ENCODE results near the gene SULT1B1.
"Not testable (repeated sequence)": the region's sequence is repeated elsewhere in the genome, so short reads cannot be mapped to it uniquely, and the experiment has no call there.

The SULT1B1 gene

DNA sequence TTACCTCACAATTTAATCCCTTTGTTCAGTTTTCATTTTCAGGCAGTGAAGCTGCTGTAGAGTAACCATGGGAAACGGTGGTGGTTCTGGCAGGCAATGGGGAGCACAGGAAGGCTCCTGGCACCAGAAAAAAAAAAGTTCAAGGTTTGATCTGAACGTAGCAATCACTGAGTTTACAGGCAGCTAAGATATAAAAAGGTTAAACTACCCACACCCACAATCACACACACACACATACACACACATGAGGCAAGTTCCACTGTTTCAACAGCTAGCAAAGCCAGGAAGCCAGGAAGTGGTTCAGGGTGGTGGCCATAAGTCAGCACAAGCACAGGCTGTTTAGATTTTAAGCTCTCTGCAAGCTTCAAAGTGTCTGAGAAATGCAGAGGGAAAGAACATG is at the start of gene SULT1B1:
SULT1B1 (minus strand) TSS at position 166 of the 400 bp plus-strand sequence. CDS start 5,403 bp downstream, outside the sequence.
- no peak for DNase-seq (ENCODE audit: low read depth, low spot score)

DNA sequence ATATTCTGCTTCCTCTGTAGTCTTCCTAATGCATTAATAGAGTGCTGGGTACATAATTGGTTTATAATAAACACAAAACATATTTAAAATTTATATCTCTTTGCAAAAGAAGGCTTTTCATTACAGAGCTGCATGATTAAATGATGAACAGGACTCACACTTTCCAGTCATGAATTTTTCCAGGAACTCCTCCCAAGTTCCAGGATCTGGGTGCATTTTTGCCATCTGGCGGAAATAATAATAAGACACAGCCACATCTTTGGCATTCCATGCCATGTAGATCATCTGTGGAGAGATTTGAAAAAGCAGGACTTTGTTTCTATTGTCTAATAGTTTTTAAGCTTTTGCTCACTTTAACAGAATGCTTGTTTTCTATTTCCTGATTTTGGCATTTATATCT is 40.2 kb upstream of the SULT1B1 start:
- no peak for DNase-seq (ENCODE audit: low read depth, low spot score)

DNA sequence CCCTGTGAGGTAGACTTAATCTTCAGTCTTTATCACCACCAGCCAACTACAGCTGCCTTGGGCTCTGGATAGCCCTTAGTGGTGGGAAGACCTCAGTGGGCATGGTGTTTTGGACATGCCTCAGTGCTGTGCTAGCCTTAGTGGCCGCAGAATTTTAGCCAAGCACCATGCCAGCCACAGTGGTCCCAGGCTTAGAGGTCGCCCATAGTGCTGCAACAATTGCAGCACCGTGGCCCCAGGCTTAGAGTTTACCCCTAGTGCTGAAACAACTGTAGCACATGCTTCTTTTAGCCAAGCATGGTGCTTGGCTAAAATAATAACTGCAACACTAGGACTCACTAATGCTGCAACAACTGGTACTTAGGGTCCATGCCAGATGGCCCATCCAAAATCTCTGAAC is 38.9 kb upstream of the SULT1B1 start:
- no peak for DNase-seq (ENCODE audit: low read depth, low spot score)

DNA sequence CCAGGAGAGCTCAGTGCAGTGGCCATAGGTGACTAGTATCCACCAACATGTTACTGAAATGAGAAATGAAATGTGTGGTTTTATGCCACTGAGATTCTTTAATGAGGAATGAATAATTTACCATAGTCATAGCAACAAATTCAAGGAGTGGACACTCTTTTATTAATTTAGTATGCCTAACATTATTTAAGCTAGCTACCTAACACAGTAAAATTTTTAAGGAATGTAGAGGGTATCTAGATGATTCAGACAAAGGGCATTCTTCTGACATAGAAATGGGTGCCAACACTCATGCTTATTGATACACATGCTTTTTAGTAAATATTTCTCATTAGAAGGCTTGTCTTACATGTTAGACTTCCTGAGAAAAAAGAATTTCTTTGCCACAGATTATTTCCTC is 33.3 kb upstream of the SULT1B1 start:
- no peak for DNase-seq (ENCODE audit: low read depth, low spot score)

DNA sequence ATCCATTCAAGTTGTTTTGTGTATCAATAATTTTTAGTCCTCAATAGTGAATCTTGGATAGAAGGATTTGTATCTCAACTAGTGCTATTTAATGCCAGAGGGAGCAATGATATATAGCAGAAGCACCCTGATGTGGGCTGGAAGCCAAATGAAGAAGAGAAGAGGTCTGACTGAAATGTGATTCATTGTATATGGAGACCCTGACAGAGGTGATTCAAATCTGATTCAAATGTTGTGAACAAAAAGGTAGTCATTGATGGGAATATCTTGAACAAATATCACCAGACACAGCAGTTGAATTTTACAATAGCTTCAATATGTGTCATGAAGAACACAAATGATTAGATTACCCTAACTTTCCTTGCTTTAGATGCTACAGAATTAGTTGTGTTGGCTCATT is 27.5 kb upstream of the SULT1B1 start:
- no peak for DNase-seq (ENCODE audit: low read depth, low spot score)

DNA sequence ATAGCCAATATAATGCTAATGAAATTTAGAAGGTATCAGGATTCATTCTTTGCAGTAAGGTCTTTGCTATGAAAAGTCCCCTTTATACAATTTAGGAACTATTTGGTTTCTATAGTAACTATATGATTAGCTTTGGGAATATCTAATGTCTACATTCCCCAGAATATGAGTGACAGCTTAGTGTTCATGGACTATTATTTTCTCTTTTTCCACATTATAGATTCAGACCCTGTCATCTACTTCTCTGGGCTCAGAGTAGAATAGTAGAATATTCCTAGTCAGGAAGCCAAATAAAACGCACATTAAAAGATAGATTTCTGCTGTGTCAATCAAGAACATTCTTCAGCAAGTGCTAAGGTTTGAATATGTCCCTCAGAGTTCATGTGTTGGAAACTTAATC is 26.1 kb upstream of the SULT1B1 start:
- no peak for DNase-seq (ENCODE audit: low read depth, low spot score)

DNA sequence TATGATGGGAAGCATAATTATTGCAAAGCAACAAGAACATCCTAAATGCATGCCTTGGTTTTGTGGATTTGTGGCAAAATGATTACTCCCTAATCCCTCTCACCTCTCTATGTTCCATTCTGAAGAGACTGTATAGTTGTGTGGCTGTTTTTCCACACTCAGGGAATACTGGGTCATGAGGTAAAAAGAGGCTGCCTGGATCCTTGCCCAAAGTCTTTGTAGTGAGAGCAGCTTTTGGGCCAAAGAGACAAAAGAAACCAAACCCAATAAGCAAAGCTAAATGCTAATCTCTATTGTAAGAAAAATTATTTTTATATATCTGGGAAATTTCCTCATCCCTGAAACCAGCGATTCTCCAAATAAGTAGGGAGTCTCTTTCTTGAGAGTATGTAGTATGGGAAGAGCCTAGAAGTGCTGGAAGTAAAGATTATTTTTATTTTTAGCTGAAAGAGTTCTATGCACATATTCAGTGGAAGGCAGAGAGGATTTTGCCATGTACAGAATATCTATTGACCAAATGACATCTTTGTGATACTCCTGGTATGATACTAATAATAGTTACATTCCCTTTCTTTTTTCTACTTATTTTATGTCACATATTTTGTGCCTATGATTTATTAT is 24.9 kb upstream of the SULT1B1 start:
- DNase-seq (ENCODE audit: low read depth, low spot score) = no peak

DNA sequence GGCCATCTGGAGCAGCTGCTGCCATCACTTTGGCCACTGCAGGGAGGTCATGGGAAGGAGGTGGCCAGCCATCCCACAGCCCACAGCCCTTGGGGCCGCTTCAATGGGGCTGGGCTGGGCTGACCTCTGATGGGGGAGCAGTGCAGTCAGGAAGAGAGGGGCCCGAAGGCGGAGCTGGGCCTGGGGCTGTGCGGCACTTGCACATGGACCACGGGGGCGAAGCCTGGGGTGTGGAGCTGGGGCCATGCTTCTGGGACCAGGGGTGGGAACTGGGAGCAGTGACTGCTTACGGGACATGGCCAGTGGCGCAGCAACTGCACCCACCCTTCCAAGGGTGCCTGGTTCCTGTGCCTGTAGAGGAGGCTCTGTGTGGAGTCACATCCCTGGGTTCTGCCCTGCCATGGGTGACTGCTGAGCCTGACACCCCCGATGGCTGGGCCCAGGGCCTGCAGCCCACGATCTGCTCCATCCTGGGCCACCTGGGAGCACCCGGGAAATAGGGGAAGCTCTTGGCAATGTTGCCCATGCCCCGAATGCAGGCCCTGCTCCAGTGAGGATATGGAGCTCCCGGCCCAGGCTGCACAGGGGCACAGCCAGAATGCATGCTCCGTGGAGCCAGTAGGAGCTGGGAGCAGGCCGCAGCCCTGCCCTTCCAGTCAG is 22.4 kb upstream of the SULT1B1 start:
- no peak for DNase-seq (ENCODE audit: low read depth, low spot score)

DNA sequence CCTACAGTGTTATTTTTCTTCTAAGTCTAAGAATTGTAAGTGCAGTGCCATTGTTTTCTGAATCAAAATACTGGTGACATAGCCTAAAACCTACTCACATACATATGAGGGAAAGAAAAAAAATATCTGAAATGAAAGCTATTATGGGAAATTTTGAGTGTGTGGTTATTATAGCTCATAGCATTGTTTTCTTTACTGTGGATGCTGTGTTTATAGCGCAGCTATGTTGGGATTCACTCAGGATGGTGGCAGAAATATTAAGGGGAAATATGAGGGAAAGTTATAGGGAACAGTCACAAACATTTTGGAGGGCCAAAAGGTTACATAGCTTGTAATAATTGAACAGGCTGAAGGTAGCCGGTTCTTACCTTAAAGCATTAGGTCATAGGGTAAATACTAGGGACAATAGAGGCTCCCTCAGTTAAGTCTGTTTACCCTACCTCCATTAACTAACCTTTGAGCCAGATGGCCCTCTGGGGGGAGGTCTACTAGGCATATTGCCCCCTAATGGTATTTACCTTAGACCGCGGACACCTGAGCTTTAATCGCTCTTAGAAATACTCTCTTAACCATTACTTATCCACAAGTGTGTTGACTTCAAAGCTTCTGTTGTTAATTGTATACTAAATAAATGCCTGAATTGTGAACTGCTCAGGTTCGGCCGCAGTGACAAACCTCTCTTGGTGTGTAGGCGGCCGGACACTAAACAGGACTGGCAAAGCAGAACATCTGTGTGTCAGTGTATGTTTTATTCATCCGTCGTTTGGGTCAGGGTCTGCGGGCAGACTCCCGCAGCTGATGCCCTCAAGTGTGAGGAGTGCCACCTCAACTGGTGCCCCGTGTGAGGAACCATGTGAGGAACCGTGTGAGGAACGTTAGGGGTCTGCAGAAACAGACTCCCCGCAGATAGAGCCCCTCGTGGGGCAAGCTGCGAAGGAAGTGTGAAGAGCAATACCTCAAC is 21.3 kb upstream of the SULT1B1 start:
- no peak for DNase-seq (ENCODE audit: low read depth, low spot score)

DNA sequence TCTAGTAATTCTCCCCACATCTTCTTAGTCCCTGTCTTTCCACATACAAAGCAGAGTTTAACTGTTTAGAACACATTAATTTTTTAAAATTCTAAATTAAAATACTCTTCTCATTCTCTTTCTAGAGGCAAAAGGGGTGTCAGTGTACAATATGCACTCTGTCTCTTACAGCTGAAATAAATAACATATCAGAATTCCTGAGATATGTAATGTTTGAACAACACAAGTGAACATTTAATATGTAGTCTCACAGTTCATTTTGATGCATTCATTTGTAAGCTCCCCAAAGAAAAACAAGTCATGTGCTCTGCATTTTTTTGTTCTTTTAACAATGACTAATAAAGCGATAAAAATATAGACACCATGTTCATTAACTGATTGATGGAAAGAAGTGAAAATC is 19.7 kb upstream of the SULT1B1 start:
- no peak for DNase-seq (ENCODE audit: low read depth, low spot score)

DNA sequence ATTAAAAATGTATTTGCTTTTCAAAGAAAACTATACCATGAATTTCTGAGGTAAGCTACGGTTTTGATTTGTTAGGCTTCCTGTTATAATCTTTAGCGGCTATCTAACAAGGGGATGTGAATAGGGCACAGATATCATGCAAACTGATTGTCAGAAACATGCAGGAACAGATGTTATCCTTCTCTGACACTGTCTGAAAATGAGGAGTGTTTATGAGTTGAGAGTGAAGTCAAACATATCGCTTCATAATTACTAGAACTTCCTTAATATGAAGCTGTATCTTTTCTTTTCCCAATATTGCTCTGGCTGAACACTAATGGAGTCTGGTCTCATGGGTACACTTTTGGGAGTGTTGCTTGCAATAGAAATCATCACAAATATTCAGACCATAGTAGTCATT is 16.3 kb upstream of the SULT1B1 start:
- DNase-seq (ENCODE audit: low read depth, low spot score) = no peak

DNA sequence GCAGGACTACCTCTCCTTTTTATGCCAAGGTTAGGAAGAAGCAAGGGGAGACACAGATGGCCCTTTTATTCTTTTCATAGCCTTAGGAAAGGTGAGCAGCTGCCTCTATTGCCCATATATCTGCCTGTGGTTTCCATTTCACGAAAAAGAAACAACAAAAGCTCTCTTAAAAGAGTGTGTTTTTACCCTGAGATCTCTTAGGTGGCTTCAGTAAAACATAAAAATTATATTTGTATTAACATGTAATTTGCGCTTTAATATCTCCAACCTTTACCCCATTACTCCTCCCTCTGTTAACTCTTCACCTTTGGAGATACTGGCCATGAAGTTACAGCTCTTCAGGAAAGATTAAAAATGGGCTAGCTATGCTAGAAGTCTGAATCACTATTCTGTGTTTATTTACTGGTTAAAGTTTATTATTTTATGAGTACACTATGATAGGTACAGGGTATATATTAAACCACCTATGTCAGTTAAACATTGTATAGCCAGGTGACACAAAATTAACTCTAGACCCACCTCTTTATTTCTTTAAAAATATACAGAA is 15.0 kb upstream of the SULT1B1 start:
- no peak for DNase-seq (ENCODE audit: low read depth, low spot score)

DNA sequence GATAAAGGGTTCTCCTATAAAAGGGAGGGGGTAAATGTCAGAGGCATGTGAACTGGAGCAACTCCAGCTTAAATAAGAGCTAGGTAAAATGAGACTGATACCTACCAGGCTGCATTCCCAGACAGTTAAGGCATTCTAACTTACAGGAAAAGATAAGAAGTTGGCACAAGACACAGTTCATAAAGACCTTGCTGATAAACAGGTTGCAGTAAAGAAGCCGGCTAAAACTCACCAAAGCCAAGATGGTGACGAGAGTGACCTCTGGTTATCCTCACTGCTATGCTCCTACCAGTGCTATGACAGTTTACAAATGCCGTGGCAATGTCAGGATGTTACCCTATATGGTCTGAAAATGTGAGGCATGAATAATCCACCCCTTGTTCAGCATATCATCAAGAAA is 13.1 kb upstream of the SULT1B1 start:
- no peak for DNase-seq (ENCODE audit: low read depth, low spot score)

DNA sequence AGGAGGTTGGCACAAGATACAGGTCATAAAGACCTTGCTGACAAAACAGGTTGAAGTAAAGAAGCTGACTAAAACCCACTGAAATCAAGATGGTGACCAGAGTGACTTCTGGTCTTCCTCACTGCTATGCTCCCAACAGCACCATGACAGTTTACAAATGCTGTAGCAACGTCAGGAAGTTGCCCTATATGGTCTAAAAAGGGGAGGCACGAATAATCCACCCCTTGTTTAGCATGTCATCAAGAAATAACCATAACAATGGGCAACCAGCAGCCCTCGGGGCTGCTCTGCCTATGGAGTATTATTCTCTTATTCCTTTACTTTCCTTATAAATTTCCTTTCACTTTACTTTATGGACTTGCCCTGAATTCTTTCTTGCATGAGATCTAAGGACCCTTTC is 8.1 kb upstream of the SULT1B1 start:
- not testable (repeated sequence) for DNase-seq (ENCODE audit: low read depth, low spot score)

DNA sequence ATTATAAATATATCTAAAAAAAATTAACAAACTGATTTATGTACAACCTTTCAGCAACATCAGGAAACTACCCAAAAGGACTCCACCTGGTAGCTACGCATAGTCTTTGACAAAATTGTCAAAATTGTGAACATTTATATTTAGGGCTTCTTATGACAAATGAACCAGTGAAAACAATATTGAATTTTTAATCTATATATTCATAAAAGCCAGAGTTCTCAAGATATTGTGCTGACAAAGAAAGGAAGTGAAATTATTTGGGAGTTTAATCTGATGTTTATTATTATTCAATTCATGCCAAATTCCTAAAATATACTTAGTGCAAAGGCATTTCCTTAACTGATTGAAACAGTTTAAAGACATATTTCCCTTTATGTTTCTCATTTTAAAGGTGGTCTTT is 5.3 kb upstream of the SULT1B1 start:
- DNase-seq (ENCODE audit: low read depth, low spot score) = no peak

DNA sequence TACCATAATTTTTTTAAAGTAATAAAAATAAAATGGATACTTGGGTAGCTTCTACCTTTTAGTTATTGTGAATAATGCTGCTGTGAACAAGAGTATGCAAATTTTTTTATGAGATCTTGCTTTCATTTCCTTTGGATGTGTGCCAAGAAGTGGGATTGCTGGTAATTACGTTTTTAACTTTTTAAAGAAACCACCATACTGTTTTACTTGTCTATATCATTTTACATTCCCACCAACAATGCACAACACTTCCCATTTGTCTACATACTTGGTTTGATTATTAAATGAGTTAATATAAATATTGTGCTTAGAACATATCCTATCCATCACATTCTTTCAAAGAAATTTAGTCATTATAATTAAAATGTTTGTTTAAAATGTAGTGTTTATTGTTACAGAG is 3.9 kb upstream of the SULT1B1 start:
- DNase-seq (ENCODE audit: low read depth, low spot score) = no peak

DNA sequence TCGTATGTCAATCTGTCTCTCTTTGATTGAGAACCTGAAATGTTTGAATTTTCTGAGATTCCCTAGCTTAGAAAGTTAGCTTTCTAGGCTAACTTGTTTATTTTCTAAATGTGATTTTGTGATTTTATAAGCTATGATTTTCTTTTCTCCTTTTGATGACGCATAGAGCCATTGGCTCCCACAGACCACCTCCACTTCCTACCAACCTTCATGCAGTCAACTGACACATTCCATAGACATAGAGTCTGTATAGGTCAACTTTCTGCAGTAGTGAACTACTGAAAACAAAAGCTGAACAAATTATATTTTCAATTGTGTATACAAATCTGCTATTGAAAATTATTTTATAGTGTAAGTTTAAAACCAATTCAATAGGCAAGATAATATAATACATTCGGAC is 2.8 kb upstream of the SULT1B1 start:
- no peak for DNase-seq (ENCODE audit: low read depth, low spot score)

DNA sequence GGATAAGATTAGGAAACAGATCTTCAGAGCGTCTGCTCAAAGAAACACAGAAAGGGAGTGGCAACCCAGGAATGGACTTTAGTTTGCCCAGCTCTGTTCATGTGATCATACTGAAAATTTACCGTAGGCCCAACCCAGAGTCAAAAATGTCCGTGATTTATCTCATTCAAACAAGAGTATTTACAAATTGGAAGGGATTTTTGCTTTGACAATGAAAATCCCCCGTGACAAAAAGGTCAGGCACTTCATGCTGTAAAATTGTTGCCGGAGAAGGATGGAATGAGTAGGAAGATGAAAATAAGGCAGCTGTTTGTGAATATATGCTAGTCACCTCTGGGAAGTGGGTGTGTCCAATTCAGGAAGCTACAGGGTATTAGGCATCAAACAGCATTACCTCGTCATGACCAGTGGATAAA is 1.2 kb downstream of the SULT1B1 start:
- DNase-seq (ENCODE audit: low read depth, low spot score) = no peak

DNA sequence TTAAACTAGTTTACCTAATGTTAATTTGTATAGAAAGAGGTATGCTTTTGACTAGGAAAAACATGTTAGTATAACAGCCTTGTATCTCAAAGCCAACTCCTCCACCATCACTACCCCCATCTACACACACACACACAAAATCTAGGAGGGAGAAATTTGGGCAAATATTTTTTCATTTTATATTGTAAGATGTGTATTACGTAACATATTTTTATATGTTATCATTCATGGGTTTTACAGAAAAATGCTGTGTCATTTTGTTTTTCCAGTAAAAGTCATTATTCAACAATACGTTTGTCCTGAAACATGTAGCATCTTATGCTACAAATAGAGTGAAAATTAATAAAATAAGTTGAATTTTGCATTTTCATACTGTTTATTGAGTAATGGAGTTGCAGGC is 3.0 kb downstream of the SULT1B1 start:
- DNase-seq (ENCODE audit: low read depth, low spot score) = no peak

DNA sequence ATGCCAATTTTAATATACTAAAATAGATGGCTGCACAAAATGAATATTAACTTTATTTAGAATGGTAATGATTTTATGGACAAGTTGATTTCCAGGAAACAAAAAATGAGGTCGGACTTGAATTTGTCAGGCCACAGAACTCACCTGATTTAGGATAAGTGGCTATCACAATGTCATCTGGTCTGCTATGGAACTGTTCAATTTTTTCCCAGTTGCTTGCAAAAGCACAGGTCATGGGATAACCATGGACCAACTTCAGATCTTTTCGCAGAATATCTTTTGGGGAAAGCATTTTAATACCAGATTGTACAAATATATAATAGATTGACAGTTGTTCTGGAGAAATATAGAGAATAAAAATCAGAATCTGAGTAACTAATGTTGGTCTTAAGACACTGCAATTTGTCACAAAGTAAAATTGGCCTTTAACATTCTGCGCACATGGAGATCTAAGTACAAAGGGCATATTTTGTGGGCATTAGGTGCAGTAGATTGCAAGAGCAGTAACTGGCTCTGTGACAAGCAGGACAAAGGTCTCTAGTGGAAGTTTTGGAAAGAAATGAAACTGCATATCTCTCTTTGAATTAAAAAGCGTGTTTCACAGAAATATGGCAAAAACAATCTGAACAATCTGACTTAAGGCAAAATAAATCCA is 5.4 kb downstream of the SULT1B1 start:
- DNase-seq (ENCODE audit: low read depth, low spot score) = no peak

DNA sequence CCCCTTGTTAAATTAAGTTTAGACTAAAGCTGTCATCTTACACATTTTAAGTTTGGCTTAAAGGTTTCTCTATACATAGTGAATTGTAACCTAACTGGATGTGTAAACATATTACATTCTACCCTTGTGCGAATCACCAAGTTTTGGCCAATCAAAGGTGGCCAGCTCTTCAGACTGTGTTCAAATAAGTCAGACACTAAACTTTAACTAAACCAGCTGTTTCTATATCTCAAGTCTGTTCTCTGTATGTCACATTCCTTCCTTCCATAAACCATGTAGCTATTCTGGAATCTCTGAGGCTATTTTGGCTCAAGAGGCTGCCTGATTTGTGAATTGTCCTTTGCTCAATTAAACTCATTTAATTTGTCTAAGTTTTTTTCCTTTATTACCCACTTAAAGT is 6.7 kb downstream of the SULT1B1 start:
- DNase-seq (ENCODE audit: low read depth, low spot score) = no peak

DNA sequence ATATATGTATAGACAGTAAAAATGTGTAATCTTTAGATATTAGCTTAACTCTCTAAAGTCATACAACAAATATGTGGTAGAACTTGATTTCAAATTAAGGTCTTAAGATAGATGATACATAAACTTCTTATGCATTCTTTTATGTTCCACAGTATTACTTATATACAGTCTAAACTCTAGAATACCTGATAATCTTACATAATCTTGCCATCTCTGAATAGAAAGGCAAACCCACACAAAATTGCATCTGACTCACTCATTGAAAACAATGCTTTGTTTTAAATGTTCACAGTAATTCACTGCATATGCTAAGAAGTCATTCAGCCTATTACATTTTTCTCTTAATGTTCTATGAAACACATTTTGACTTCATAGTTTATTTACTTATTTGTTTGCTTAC is 10.1 kb downstream of the SULT1B1 start:
- DNase-seq (ENCODE audit: low read depth, low spot score) = no peak
